SK-N-SH (cell line): ENCODE data around the gene AIP. TPM values are rescaled to one million over a fixed set of nuclear protein-coding genes. Genes with fewer than 3 reads are reported as not detected.

Experiments used
- CTCF ChIA-PET: fragments of 300-600, 350-600 bp; formaldehyde crosslinking; extraction: SDS; loops from one replicate; lab custom pipeline; 2021; lab: Yijun Ruan, JAX
- POLR2A ChIA-PET: fragments of 350-600 bp; sonication (Branson Sonifier 250); formaldehyde crosslinking; extraction: SDS; loops from one replicate; lab custom pipeline; 2020; ENCODE audit warnings: antibody characterized with exemption, inconsistent platforms; lab: Yijun Ruan, JAX
- DNase-seq: peaks from one replicate; pipeline ENCODE4 v3.0.0; 2012
- H2AFZ ChIP-seq: fragments of 200-600 bp; sonication (generic); 2 replicates; pipeline ENCODE4 v1.8.1; 2016; ENCODE audit warnings: antibody characterized with exemption, mild to moderate bottlenecking, low read depth
- H3F3A ChIP-seq: fragments of 200-600 bp; sonication (generic); replicated peaks from 2 replicates; pipeline ENCODE3; 2016; ENCODE audit warnings: antibody characterized with exemption, mild to moderate bottlenecking; ENCODE audit not compliant: insufficient read depth
- H3K27ac ChIP-seq, 2 experiments: fragments of 200-500 bp in 1 of 2; fragments of 200-600 bp in 1 of 2; sonication (Bioruptor generic) in 1 of 2; sonication (generic), shearing (Covaris generic) in 1 of 2; 2 replicates each; pipeline versions ENCODE4 v1.5.1 to v1.6.1; 2014 to 2016; ENCODE audit warnings: low read depth in 2 of 2, inconsistent platforms in 1 of 2, low read length in 1 of 2, mild to moderate bottlenecking in 1 of 2, mixed read lengths in 1 of 2
- H3K27me3 ChIP-seq: fragments of 200-600 bp; sonication (generic), shearing (Covaris generic); 2 replicates; pipeline ENCODE4 v1.6.1; 2016; ENCODE audit warnings: mixed run types; ENCODE audit not compliant: insufficient read depth
- H3K36me3 ChIP-seq, 2 experiments: fragments of 200-500 bp in 1 of 2; fragments of 200-600 bp in 1 of 2; sonication (Bioruptor generic) in 1 of 2; sonication (generic) in 1 of 2; replicated peaks in 1 of 2; 2 replicates each; pipeline versions ENCODE3 to v1.5.1; 2014 to 2016; ENCODE audit warnings: low read length in 1 of 2, mild to moderate bottlenecking in 1 of 2; ENCODE audit not compliant: insufficient read depth in 2 of 2, control insufficient read depth in 1 of 2
- H3K4me1 ChIP-seq, 2 experiments: fragments of 200-500 bp in 1 of 2; fragments of 200-600 bp in 1 of 2; sonication (Bioruptor generic) in 1 of 2; sonication (generic), shearing (Covaris generic) in 1 of 2; 2 replicates each; pipeline versions ENCODE4 v1.5.1 to v1.6.1; 2014 to 2016; ENCODE audit warnings: low read depth in 1 of 2, low read length in 1 of 2, mixed run types in 1 of 2; ENCODE audit not compliant: insufficient read depth in 2 of 2, control insufficient read depth in 1 of 2
- H3K4me2 ChIP-seq: fragments of 200-600 bp; sonication (generic), shearing (Covaris generic); 2 replicates; pipeline ENCODE4 v1.6.1; 2017; ENCODE audit warnings: mixed run types
- H3K4me3 ChIP-seq, 2 experiments: fragments of 200-500 bp in 1 of 2; fragments of 200-600 bp in 1 of 2; sonication (Bioruptor generic) in 1 of 2; sonication (generic), shearing (Covaris generic) in 1 of 2; 2 replicates each; pipeline versions ENCODE4 v1.5.1 to v1.8.1; 2014 to 2016; ENCODE audit warnings: low read depth in 2 of 2, inconsistent platforms in 1 of 2, low read length in 1 of 2, mild to moderate bottlenecking in 1 of 2, mixed read lengths in 1 of 2, moderate library complexity in 1 of 2
- H3K79me2 ChIP-seq: fragments of 200-600 bp; sonication (generic); 2 replicates; pipeline ENCODE4 v1.8.1; 2017; ENCODE audit warnings: mild to moderate bottlenecking; ENCODE audit not compliant: insufficient read depth
- H3K9ac ChIP-seq: fragments of 200-600 bp; sonication (generic); 2 replicates; pipeline ENCODE4 v1.6.1; 2017; ENCODE audit warnings: mixed run types
- H3K9me2 ChIP-seq: fragments of 200-600 bp; sonication (generic); 2 replicates; pipeline ENCODE4 v1.6.1; 2017; ENCODE audit warnings: mixed run types
- H3K9me3 ChIP-seq: fragments of 200-600 bp; sonication (generic); 2 replicates; pipeline ENCODE4 v1.6.1; 2017; ENCODE audit warnings: mixed run types, mild to moderate bottlenecking, moderate library complexity
- H4K20me1 ChIP-seq: fragments of 200-600 bp; sonication (generic); 2 replicates; pipeline ENCODE4 v1.6.1; 2017; ENCODE audit warnings: mild to moderate bottlenecking, mixed run types; ENCODE audit not compliant: insufficient read depth
- CHD2 ChIP-seq: fragments of 150-350 bp; IDR thresholded peaks from 2 replicates; pipeline ENCODE4 v1.6.1; 2018; ENCODE audit warnings: low read length; ENCODE audit not compliant: partially characterized antibody
- CTCF ChIP-seq: fragments of 200-600 bp; sonication (generic); IDR thresholded peaks from 2 replicates; pipeline ENCODE4 v1.6.1; 2017; ENCODE audit warnings: antibody characterized with exemption, mild to moderate bottlenecking, moderate library complexity
- ELF1 ChIP-seq: IDR thresholded peaks from 2 replicates; pipeline ENCODE4 v1.4.0; 2012
- EZH2phosphoT487 ChIP-seq: fragments of 200-600 bp; sonication (generic); IDR thresholded peaks from 2 replicates; pipeline ENCODE4 v1.6.1; 2017; ENCODE audit warnings: low read depth, mixed run types, mild to moderate bottlenecking, antibody characterized with exemption, moderate library complexity, borderline replicate concordance
- FOXJ3 ChIP-seq: sonication (generic); formaldehyde crosslinking; IDR thresholded peaks from 2 replicates; pipeline ENCODE4 v1.5.1; 2020; ENCODE audit warnings: mild to moderate bottlenecking, missing genetic modification reagents
- GABPA ChIP-seq: IDR thresholded peaks from 2 replicates; pipeline ENCODE4 v1.4.0; 2012; ENCODE audit warnings: low read depth, mild to moderate bottlenecking
- GATA2 ChIP-seq: sonication (generic); formaldehyde crosslinking; IDR thresholded peaks from 2 replicates; pipeline ENCODE4 v1.5.0; 2020; ENCODE audit warnings: mild to moderate bottlenecking, missing genetic modification reagents
- JUND ChIP-seq: IDR thresholded peaks from 2 replicates; pipeline ENCODE4 v1.4.0; 2012
- MEF2A ChIP-seq: IDR thresholded peaks from 2 replicates; pipeline ENCODE4 v1.4.0; 2012; ENCODE audit warnings: low read depth, borderline replicate concordance
- MXI1 ChIP-seq: IDR thresholded peaks from 2 replicates; pipeline ENCODE4 v1.6.1; 2012; ENCODE audit warnings: mild to moderate bottlenecking, low read depth, low read length, improper control_type of control experiment
- NFIC ChIP-seq: IDR thresholded peaks from 2 replicates; pipeline ENCODE4 v1.4.0; 2012; ENCODE audit warnings: borderline replicate concordance
- NRF1 ChIP-seq: IDR thresholded peaks from 2 replicates; pipeline ENCODE4 v1.6.1; 2012; ENCODE audit warnings: low read depth, mild to moderate bottlenecking, low read length
- RCOR1 ChIP-seq: fragments of 150-350 bp; IDR thresholded peaks from 2 replicates; pipeline ENCODE4 v1.6.1; 2017; ENCODE audit warnings: antibody characterized with exemption, low read length
- RXRA ChIP-seq: IDR thresholded peaks from 2 replicates; pipeline ENCODE4 v1.4.0; 2012; ENCODE audit warnings: low read depth, mild to moderate bottlenecking, borderline replicate concordance
- SMC3 ChIP-seq: IDR thresholded peaks from 2 replicates; pipeline ENCODE4 v1.6.1; 2012; ENCODE audit warnings: low read depth, low read length, improper control_type of control experiment
- USF2 ChIP-seq: fragments of 150-350 bp; IDR thresholded peaks from 2 replicates; pipeline ENCODE4 v1.6.1; 2017; ENCODE audit warnings: antibody characterized with exemption, low read length, low read depth, borderline replicate concordance
- YY1 ChIP-seq: IDR thresholded peaks from 2 replicates; pipeline ENCODE4 v1.4.0; 2012; ENCODE audit warnings: low read depth, mild to moderate bottlenecking
- WGBS: methylation state at CpG from one replicate; pipeline ENCODE4 v1.1.6; 2017; ENCODE audit warnings: low lambda C conversion rate; 5-methylcytosine and 5-hydroxymethylcytosine counted together
- polyA plus RNA-seq, 3 experiments: library from polyadenylated mRNA; depleted of rRNA; stranded (reverse); fragments of >200 nt; gene quantifications; 2 replicates each; pipeline ENCODE4 v1.2.3, GENCODE V29; 2012
- TF ChIP-seq, protein P1 (sequence below): fragments of 150-350 bp; IDR thresholded peaks from 2 replicates; pipeline ENCODE4 v1.6.1; 2016; ENCODE audit warnings: mild to moderate bottlenecking, low read depth, low read length
- TF ChIP-seq, protein P2 (sequence below): IDR thresholded peaks from 2 replicates; pipeline ENCODE4 v1.4.0; 2012; ENCODE audit warnings: low read depth, borderline replicate concordance
- TF ChIP-seq, protein P3 (sequence below): IDR thresholded peaks from 2 replicates; pipeline ENCODE4 v1.4.0; 2012; ENCODE audit warnings: low read depth

Gene AIP
- polyA plus RNA-seq, 1 of the 3 experiments (the other 2 are of a cell fraction): 207 TPM

- no peak overlapping the region for H3K27ac ChIP-seq
- DNase-seq: no peak
- TF ChIP-seq SMC3 (no peak), FOXJ3 (no peak), MXI1 (no peak), CHD2 (no peak)
- TF ChIP-seq, protein P1, sequence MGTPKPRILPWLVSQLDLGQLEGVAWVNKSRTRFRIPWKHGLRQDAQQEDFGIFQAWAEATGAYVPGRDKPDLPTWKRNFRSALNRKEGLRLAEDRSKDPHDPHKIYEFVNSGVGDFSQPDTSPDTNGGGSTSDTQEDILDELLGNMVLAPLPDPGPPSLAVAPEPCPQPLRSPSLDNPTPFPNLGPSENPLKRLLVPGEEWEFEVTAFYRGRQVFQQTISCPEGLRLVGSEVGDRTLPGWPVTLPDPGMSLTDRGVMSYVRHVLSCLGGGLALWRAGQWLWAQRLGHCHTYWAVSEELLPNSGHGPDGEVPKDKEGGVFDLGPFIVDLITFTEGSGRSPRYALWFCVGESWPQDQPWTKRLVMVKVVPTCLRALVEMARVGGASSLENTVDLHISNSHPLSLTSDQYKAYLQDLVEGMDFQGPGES: no peak
- TF ChIP-seq, protein P2, sequence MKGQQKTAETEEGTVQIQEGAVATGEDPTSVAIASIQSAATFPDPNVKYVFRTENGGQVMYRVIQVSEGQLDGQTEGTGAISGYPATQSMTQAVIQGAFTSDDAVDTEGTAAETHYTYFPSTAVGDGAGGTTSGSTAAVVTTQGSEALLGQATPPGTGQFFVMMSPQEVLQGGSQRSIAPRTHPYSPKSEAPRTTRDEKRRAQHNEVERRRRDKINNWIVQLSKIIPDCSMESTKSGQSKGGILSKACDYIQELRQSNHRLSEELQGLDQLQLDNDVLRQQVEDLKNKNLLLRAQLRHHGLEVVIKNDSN: no peak
- H4K20me1 ChIP-seq: no peaks in the 10 kb centered on the region
- H3K4me2 ChIP-seq: no peak overlapping the region
- ChIA-PET POLR2A (interaction anchor here (1.1 kb wide), 1 partner anchor 8 kb away, joined by 5 read pairs; no protein-coding TSS in a partner anchor), CTCF (no interaction called here)
- H3K9me3 ChIP-seq: no peaks in the 10 kb centered on the region
- H3K9me2 ChIP-seq: no peaks in the 10 kb centered on the region
- peaks cover 6% of the 10 kb centered on the region for H3F3A ChIP-seq
- no peaks in the 10 kb centered on the region for H3K27me3 ChIP-seq
- no peak overlapping the region for H2AFZ ChIP-seq
- H3K9ac ChIP-seq: no peak overlapping the region
- no peaks in the 10 kb centered on the region for H3K4me1 ChIP-seq
- H3K79me2 ChIP-seq: no peaks in the 10 kb centered on the region
- H3K36me3 ChIP-seq: peaks cover 0 to 49% of the 10 kb centered on the region in 2 experiments
- WGBS: 87% methylated on average over 13 of the region's 24 CpGs
- H3K4me3 ChIP-seq: no peak overlapping the region
Observed at GRCh38 chr11:67491276-67492068, 8.6 kb downstream of the AIP start.

DNA sequence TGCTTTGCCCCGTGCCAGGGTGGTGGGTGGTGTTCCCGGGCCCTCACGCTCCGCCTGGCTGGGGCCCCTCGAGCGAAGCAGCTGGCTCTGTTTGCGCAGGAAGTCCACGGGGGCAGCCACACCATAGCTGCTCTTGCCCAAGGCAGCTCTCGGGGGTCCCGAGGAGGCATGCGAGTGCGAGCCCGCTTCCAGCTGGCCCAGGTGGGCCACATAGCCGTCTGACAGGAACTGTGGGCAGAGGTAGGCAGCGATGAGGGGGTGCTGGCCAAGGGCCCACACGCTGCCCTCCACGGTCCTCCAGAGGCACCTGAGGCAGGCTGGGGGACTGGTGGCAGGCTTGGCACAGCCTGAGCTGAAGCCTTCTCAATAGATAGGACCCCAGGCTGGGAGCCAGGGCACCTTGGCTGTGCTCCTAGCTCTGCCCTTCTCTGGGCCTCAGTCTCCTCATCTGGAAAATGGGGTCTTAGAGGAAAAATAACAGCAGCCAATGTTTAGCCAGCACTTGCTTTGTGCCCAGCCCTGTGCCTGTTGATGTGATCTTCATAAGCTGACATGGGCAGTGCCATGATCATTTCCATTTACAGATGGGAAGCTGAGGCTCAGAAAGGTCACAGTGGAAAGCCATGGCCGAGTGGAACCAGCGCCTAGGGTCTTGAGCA lies 9.4 kb downstream of the AIP start:
- Histone ChIP-seq H3K4me1 (no peaks in the 10 kb centered on the region), H3K79me2 (no peaks in the 10 kb centered on the region), H3F3A (peaks cover 6% of the 10 kb centered on the region), H2AFZ (no peak overlapping the region), H3K9ac (no peak overlapping the region), H3K27me3 (no peaks in the 10 kb centered on the region), H3K9me2 (no peaks in the 10 kb centered on the region), H3K4me2 (no peak overlapping the region), H3K27ac (no peak overlapping the region), H3K4me3 (no peak overlapping the region), H3K9me3 (no peaks in the 10 kb centered on the region), H4K20me1 (no peaks in the 10 kb centered on the region), H3K36me3 (peaks cover 0 to 49% of the 10 kb centered on the region in 2 experiments)
- TF ChIP-seq GATA2 (no peak), NRF1 (no peak), CTCF (no peak), MXI1 (no peak), GABPA (no peak), YY1 (no peak), MEF2A (no peak), USF2 (no peak), FOXJ3 (no peak), RCOR1 (no peak), ELF1 (no peak), RXRA (no peak), NFIC (no peak), JUND (no peak), EZH2phosphoT487 (no peak)
- TF ChIP-seq, protein P3, sequence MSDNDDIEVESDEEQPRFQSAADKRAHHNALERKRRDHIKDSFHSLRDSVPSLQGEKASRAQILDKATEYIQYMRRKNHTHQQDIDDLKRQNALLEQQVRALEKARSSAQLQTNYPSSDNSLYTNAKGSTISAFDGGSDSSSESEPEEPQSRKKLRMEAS: no peak
- TF ChIP-seq, protein P1: no peak
- CTCF ChIA-PET: interaction anchor here (1.0 to 1.2 kb wide), 2 partner anchors 16 to 100 kb away, joined by 3 read pairs; partner anchors contain the start of genes CDK2AP2 and RAD9A
- POLR2A ChIA-PET: no interaction called here
- 100% methylated on average over 2 of the region's 19 CpGs for WGBS
- no peak for DNase-seq
